HL-60 (cell line): Measurements from ENCODE around the gene UBN1.
A peak's percentile ranks its signal among the peaks of the same experiment; 100 is the strongest.

ENCODE experiments used
- DNase-seq, 2 experiments: peaks; one replicate each; pipeline ENCODE4 v3.0.0-alpha.2; 2010 to 2020; ENCODE audit warnings: low read depth in 1 of 2, low spot score in 1 of 2
- H3K27ac ChIP-seq: fragments of 250-450 bp; sonication (Bioruptor Pico); replicated peaks from 2 replicates; pipeline ENCODE4 v1.5.1; 2020; ENCODE audit warnings: mild to moderate bottlenecking, moderate library complexity
- H3K27me3 ChIP-seq: fragments of 250-450 bp; sonication (Bioruptor Pico); 2 replicates; pipeline ENCODE4 v1.5.1; 2021; ENCODE audit warnings: mild to moderate bottlenecking, moderate library complexity; ENCODE audit not compliant: insufficient read depth, poor library complexity, severe bottlenecking
- H3K4me3 ChIP-seq: replicated peaks from 2 replicates; pipeline ENCODE4 v1.5.1; 2011; ENCODE audit warnings: mild to moderate bottlenecking, control low read depth, low read length; ENCODE audit not compliant: insufficient read depth
- CTCF ChIP-seq: IDR thresholded peaks from one replicate; pipeline ENCODE4 v1.5.1; 2011; ENCODE audit warnings: low read length, control low read depth, inconsistent platforms; ENCODE audit not compliant: insufficient read depth
- GABPA ChIP-seq: IDR thresholded peaks from 2 replicates; pipeline ENCODE4 v1.6.1; 2012; ENCODE audit warnings: low read depth
- POLR2AphosphoS5 ChIP-seq: IDR thresholded peaks from 2 replicates; pipeline ENCODE4 v1.6.1; 2012; ENCODE audit warnings: low read depth
- REST ChIP-seq: IDR thresholded peaks from 2 replicates; pipeline ENCODE4 v1.6.1; 2012; ENCODE audit warnings: low read depth; ENCODE audit not compliant: insufficient replicate concordance
- SPI1 ChIP-seq: IDR thresholded peaks from 2 replicates; pipeline ENCODE4 v1.6.1; 2012; ENCODE audit warnings: low read depth, mild to moderate bottlenecking, borderline replicate concordance

UBN1 gene

GRCh38 chr16:4801962-4802658 is 45.2 kb upstream of the UBN1 start, which contains the start of gene ROGDI:
Gene ROGDI, minus strand, starts transcription at chr16:4802633. Its CDS starts 62 bp downstream, at chr16:4802571.
- DNase-seq: peak; percentile 61 to 82
- Histone ChIP-seq H3K27ac (peak within 1 kb of the TSS; percentile 85), H3K27me3 (no peaks in the 10 kb centered on the region), H3K4me3 (peak within 1 kb of the TSS; percentile 71)
- TF ChIP-seq POLR2AphosphoS5 (no peak), REST (no peak), CTCF (no peak), SPI1 (no peak), GABPA (no peak)

GRCh38 chr16:4802659-4803287 is 44.5 kb upstream of the UBN1 start:
- Histone ChIP-seq H3K27me3 (no peaks in the 10 kb centered on the region), H3K4me3 (peak overlapping the region; percentile 71), H3K27ac (peak overlapping the region; percentile 85)
- peak; percentile 80 to 94 for DNase-seq
- TF ChIP-seq CTCF (no peak), GABPA (no peak), POLR2AphosphoS5 (peak; percentile 55; the same call in 1 of the 2 replicates)

GRCh38 chr16:4803401-4803844 is 43.9 kb upstream of the UBN1 start:
- Histone ChIP-seq H3K27me3 (no peaks in the 10 kb centered on the region), H3K4me3 (peak overlapping the region; percentile 71), H3K27ac (peak overlapping the region; percentile 85)
- TF ChIP-seq GABPA (no peak), POLR2AphosphoS5 (0 out of 2 replicates have a peak, but pooled peaks have one; percentile 6), CTCF (no peak)
- DNase-seq: peak; percentile 42 to 52

GRCh38 chr16:4803898-4804762 is 43.2 kb upstream of the UBN1 start:
- TF ChIP-seq GABPA (no peak), POLR2AphosphoS5 (0 out of 2 replicates have a peak, but pooled peaks have one; percentile 4)
- peak overlapping the region; percentile 85 for H3K27ac ChIP-seq
- H3K4me3 ChIP-seq: no peak overlapping the region
- DNase-seq: no peak
- H3K27me3 ChIP-seq: no peaks in the 10 kb centered on the region
